ENCODE measurements around the gene PNMA8B. TPM values are rescaled to one million over a fixed set of nuclear protein-coding genes. Genes with fewer than 3 reads are reported as not detected.

The PNMA8B gene
- total RNA-seq, 1 experiment from 2014 or later = 1.5 TPM

- Histone ChIP-seq H2BK12ac (ENCODE audit: insufficient read length, low read depth, low read length) (no peak overlapping the region), H3K18ac (ENCODE audit: insufficient read length, low read depth, low read length) (no peak overlapping the region), H3K4me2 (ENCODE audit: insufficient read depth, insufficient read length, low read length) (no peak overlapping the region), H3K9ac (ENCODE audit: extremely low read depth, insufficient read length, low read length) (no peak overlapping the region), H4K8ac (replicated peaks; ENCODE audit: insufficient read length, low read depth, low read length) (no peak overlapping the region), H2BK5ac (ENCODE audit: insufficient read length, low read length) (no peak overlapping the region), H3K14ac (ENCODE audit: insufficient read depth, low read length) (no peak overlapping the region), H3K4me1 (ENCODE audit: insufficient read depth, low read length) (no peaks in the 10 kb centered on the region), H3K79me2 (ENCODE audit: insufficient read depth, low read length) (no peaks in the 10 kb centered on the region), H4K5ac (ENCODE audit: insufficient read length, low read depth, low read length) (no peak overlapping the region), H3K27me3 (ENCODE audit: insufficient read depth, low read length) (no peaks in the 10 kb centered on the region), H2BK15ac (ENCODE audit: low read depth, low read length) (no peak overlapping the region), H4K20me1 (ENCODE audit: control insufficient read depth, insufficient read depth, insufficient read length) (no peaks in the 10 kb centered on the region), H2AFZ (ENCODE audit: low read length) (no peak overlapping the region), H3K56ac (ENCODE audit: insufficient read length, low read depth, low read length) (no peak overlapping the region), H3K27ac (ENCODE audit: insufficient read length, low read depth, low read length) (no peak overlapping the region), H2BK20ac (ENCODE audit: low read depth, low read length, poor library complexity, severe bottlenecking) (no peak overlapping the region), H3K23ac (ENCODE audit: insufficient read length, low read depth, low read length) (no peak overlapping the region), H4K91ac (ENCODE audit: insufficient read length, low read depth, low read length) (no peak overlapping the region), H3K9me3 (ENCODE audit: control insufficient read depth, low read depth, low read length) (no peaks in the 10 kb centered on the region), H3T11ph (ENCODE audit: low read length) (no peak overlapping the region), H3K4ac (ENCODE audit: low read depth, low read length) (no peak overlapping the region), H3K23me2 (ENCODE audit: insufficient read length, low read depth, low read length, poor library complexity, severe bottlenecking) (no peaks in the 10 kb centered on the region), H2AK5ac (ENCODE audit: insufficient read length, low read length) (no peak overlapping the region), H3K79me1 (ENCODE audit: insufficient read depth, low read depth, low read length, poor library complexity, severe bottlenecking) (no peaks in the 10 kb centered on the region), H2BK120ac (ENCODE audit: low read depth, low read length, poor library complexity, severe bottlenecking) (no peak overlapping the region)
- H3K36me3 Mint-ChIP-seq (ENCODE audit: insufficient read depth in 1 of 3, low read depth in 3 of 3) = no peaks in the 10 kb centered on the region
- no peak for DNase-seq
- H3K27me3 Mint-ChIP-seq (ENCODE audit: low read depth) = peaks cover 4% of the 10 kb centered on the region
- peaks cover 5 to 7% of the 10 kb centered on the region in 2 experiments; a peak in 4 of 5 replicates for H3K9me3 Mint-ChIP-seq
- H3K4me3 Mint-ChIP-seq = no peak overlapping the region
- H3K27ac Mint-ChIP-seq = no peak overlapping the region
- no peaks in the 10 kb centered on the region for H3K4me1 Mint-ChIP-seq
- whole genome bisulfite sequencing (ENCODE audit: extremely low coverage, insufficient read length, low lambda C conversion rate) = no CpG with 5 or more reads among the region's 6 CpGs
- TF ChIP-seq CTCF (conservative IDR thresholded peaks at IDR 0.05) = no peak
Measured at GRCh38 chr19:46451352-46451751, 44.3 kb downstream of the PNMA8B start.
